ENCODE data around the gene ZBTB7C.

The ZBTB7C gene

DNA sequence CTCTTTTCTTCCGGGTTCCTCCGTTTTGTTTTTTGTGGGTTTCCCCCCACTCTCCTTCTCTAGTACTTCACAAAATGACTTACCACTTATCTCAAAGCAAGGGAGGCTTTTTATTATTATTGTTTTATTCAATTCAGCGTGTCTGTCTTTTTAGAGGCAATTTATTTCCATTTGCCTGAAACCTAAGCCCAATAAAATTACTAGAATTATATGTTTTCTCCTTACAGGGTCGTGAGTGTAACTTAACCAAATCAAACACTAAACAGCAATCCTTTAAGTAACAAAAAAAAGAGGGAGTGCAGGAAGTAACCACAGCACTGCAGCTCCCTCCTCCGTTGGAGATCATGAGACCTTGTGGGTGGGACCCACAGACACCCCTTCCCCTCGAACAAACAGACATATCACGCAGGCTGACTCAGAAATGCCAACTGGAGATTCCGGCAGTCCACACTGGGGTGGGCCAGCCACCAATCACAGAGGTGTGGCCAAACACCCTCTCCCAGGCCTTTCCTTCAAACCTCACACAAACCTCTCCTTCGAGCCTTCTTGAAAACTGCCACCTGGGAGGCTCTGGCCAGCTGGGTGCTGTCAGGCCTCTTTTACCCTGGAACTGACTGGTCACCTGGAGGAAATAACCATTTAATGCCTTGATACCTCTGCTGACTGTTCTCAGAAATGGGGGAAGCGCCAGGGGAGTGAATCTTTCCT is 271.7 kb downstream of the ZBTB7C start:
- no peak for DNase-seq (ENCODE audit: low read depth)

DNA sequence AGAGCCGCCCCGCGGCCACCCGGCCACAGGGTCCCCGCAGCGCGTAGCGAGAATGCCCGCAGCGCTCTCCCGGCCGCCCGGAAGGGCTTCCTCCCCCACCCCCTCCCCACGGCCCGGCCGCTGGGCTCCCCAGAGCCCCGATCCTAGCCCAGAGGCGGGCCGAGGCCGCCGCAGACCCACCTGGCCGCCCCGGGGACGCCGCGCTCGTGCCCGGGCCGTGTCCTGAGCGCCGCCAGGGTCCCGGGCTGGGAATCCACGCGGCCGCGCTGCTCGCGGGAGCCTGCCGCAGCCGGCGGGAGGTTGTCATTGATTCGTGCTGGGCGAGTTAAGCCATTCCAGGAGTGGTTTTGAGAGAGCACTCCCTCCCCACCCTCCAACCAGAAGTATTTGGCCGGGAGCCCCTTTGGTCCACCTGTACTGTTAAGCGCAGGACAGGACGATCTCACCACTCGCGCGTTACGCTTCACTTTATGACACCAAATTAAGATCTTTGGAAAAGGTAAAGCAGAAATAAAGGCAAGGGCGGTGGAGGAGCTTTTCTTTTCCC is 272.3 kb downstream of the ZBTB7C start:
- no peak for DNase-seq (ENCODE audit: low read depth)

DNA sequence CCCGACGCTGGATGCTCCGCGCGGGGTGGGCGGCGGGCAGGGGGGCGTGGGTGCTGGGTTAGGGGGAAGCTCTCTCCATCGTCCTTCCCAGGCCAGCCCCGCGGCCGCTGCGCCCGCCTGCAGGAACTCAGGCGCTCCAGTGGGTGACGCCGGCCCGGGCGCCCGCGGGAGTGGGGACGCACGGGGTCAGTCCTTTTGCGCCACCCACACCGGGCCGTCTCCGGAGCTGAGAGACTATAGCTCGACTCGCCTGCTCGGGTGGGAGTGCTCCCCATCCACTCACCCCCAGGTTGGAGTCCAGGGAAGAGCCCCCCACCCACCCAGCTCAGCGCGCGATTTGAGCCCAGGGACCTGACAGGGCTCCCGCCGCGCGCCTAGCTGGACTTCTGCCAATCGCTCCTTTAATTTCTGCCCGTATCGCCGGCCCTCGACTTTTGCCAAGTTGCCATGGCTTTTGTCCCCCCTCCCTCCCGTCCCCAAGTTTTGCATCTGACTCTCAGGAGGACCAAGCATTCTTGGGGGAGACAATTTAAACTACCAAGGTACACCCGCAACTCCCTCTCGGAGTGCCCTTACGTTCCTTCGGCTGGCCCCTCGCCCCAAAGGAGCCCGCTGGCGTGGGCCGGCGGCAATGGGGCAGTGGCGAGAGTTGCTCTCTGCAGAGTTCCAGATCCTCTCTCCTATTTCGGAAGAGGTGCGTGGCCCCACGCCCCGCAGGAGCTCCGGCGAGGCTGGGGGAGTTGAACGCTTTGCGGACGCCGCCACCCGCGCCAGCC is 272.9 kb downstream of the ZBTB7C start:
- DNase-seq (ENCODE audit: low read depth) = no peak

DNA sequence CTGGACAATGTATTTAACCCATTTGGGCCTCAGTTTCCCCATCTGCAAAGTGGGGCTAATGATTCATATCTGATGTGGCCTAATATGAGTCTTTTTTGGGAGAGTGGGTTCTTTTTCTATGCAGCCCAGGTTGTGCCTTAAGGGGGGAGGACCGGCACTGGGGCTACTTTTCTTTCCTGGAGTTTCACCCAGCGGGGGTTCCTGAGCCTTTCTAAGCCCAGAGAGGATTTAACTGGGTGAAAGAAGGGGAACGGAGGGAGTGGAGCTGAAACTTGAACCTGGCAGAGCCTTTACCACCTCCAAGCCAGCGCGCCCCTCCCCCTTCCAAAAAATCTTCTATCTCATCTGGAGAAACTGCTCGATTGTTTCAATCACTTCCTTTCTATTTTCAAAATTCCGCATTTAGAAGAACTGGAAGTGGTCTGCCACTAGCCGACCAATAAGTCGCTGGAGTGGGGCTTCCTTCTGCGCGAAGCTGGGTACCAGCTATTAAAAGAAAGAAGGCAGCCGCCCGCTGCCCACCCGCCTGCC is 273.7 kb downstream of the ZBTB7C start:
- DNase-seq (ENCODE audit: low read depth) = no peak

DNA sequence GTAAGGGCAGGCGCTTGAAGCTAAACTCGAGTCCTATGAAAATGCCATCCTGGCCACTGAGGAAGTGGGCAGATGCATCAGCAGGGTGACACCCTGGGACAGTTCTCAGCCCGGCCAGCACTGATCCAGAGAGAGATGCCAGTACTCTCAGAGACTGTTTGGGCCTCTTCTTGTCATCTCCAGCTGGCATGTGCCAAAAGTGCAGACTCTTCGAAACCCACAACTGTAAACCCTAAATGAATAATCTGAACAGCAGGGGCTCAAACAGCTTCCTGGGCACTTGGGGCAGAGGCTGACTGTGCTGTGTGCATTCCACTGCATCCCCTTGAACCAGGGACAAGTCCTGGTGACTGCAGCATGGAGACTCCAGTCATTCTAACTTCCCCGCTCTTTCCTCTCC is 274.6 kb downstream of the ZBTB7C start:
- DNase-seq (ENCODE audit: low read depth) = no peak

DNA sequence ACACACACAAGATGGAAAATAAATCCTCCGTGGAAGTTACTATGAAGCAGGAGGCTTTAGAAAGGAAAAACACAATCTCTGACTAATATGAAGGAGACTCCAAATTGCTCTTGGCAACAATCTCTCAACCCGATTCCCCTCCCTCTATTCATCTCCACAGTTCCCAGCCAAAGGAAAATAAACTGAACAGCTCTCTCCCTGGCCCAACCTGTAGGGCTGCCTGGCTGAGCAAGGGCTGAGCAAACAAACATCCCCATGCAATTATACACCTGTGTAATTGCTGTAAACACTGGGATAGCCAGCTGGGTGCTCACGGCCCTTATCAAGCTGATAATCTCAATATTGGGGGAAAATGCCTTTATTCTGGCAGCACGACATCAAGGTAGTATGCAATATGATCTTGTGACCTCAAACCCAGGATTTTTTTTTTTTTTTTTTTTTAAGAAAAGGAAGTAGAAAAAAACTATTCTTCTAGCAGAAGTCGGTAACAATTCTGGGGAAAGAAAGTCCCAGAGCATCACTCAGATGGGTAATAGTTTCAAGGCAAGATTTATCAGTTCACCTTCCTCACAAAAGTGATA is 275.4 kb downstream of the ZBTB7C start:
- DNase-seq (ENCODE audit: low read depth) = no peak

DNA sequence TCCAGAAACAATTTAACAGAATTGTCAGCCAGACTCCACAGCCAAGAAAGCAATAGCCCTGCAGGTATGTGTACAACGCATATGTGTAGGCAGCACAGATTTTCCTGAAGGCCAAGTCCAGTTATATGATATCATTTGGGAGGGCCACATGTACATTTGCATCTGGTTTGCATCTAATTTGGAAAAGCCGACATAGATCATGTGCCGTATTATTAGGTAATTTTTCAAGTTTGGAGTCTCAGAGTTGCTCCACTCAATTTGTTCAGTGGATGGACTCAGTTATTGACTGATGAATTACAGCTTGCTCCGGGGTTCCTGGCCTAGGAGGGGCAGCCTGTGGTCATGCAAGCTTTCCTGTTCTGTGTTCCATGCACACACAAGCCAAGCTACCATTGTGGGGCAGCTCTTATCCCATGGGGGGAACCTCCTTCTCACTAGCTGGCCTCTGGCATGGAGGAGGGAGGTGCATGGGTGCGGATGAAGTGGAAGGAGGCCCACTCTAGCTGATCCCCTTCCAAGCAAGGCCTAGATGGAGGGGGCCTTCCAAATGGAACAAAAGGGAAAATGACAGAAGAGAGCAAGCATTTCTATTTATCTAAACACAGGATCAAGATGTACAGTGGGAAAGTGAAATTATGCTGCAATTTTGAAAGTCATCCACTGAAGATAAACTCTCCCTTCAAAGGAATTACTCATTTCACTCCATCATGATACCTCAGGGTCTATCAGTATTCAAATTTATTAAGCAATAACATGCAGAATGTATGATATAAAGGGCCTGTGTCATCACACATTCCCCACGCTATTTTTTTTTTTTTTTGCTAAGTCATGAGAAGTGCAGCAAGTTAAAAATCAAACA is 276.2 kb downstream of the ZBTB7C start:
- no peak for DNase-seq (ENCODE audit: low read depth)

DNA sequence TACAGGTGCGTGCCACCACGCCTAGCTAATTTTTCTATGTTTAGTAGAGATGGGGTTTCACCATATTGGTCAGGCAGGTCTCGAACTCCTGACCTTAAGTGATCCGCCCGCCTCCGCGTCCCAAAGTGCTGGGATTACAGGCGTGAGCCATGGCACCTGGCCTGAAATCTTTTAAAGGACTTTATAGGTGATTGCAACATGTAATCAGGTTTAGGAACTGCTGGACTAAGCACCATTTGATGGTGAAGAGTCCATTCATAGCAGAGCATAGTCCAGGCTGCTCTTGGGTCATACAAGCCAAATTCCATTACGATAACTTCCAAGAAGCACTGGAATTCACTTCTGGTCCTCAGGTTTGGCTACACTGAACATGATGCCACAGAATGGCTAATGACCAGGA is 278.1 kb downstream of the ZBTB7C start:
- no peak for DNase-seq (ENCODE audit: low read depth)

DNA sequence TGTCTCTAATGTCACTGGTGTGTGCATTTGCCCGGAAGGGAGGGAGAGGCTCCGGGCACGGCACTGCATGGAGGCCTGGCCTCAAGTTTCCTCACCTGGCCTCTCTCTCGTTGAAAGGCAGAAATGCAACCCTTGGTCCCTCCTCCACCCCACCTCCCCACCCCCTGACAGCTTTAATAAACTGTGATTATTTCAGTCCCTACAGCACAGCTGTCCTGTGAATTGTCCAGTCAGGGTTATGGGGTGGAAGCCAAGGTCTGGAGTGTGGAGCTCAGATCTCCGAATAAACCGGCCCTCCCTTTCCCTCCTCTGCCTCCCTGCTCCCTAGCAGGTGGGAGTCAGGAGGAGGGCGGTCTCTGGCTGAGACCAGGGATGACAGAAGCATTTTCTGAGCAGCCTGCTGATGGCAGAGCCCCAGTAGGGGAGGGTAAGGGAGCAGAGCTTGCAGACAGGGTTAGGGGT is 279.5 kb downstream of the ZBTB7C start:
- DNase-seq (ENCODE audit: low read depth) = no peak

DNA sequence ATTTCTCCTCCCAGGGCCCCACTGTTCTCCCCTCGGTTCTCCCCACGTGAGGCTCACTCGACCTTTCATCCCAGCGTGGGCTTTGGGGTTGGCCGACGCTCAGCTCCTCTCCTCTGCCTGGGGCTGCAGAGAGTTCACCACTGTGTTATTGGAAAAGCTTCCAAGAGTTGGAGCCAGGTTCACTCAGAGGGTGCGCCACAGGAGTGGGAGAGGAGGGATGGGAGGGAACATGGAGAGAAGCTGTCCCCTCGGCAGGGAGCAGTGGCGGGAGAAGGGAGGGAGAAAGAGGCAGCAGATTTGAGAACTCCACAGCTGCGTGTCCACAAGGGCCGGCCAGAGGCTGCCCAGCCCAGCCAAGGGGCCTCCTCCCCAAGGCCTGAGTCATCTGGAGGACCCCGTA is 281.6 kb downstream of the ZBTB7C start:
- DNase-seq (ENCODE audit: low read depth) = no peak

DNA sequence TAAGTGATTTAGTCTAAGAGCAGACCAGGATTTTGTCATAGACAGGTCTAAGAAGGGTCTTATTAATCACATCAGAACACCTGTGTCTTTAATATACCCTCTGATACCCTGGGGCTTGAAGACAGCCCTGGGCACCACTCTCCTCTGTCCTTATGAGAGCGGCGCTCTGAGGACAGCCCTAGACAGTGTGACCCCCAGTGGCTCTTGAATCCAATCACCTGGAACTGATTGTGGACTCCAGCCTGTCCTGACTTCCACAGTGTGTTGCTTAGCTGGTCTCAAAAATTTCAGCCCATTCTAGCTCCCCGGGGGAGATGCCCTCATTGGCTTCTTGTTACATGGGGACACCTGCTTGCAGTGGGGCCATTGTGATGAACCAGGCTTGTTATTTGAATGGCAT is 282.9 kb downstream of the ZBTB7C start:
- DNase-seq (ENCODE audit: low read depth) = no peak

DNA sequence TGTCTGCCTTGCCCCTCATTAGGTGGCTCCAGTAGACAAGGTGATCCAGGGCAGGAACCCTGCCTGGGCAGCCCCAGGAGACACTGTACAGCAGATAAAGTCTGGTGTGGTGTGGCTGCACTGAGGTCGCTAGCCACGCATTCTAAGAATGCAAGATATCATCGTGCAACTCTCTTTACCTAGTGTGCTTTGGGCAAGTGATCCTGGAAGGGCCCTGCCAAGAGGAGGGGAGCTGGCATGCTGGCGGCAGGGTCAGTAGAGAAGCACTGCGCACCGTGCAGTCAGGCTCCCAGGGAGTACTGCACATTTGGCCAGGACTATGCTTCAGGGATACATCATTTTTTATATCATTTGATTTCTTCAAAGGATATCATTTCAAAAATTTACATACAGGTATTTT is 283.5 kb downstream of the ZBTB7C start:
- no peak for DNase-seq (ENCODE audit: low read depth)

DNA sequence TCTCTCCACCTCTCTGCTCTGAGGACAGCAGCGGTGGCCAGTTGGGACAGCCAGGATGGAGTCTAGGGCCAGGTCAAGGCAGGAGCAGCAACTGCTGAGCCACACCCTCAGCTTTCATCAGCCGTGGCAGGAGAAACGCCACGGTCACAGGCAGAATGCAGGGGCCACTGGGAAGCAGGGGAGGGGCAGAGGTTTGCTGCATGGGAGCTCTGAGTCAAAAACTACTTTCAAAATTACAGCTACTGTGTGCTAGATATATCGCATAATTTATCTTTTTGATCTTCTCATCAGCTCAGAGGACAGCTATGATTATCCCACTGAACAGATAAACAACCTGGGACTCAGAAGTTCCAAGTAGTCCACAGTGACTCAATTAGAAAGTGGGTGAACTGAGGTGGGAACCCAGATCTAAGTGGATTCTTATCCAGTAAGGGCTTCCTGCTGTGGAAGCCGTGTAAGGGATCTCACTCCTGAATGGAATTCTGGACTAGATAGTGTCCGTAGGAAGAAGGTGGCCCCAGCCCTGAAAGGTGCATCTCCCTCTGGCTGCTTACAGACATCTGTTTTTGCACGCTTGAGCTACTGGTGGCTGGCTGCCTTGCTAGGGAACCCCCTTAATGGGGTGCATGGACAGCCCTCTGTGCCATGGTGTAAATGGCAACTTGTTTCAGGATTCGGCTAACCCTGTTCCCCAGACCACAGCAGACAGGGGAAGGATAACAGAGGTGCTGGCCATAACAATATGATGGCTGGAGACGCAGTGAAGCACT is 284.1 kb downstream of the ZBTB7C start:
- DNase-seq (ENCODE audit: low read depth) = no peak

DNA sequence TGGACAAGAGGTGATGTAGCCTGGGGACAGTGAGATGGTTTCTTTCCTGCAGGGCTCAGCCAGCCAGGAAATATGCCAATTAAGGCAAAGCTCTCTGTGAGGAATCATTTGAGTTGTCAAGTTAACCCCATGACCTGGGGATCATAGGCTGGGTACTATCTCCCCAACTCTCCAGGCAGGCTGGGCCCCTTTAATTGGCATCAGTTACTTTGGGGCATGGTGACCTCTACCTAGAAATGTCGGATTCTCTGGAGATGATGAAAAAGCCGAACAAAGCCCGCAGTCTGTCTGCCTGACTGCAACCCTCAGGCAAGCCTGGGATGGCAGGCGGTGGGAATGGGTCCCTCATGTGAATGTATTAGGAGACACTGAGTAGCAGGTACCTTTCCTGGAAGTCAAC is 285.2 kb downstream of the ZBTB7C start:
- DNase-seq (ENCODE audit: low read depth) = no peak

DNA sequence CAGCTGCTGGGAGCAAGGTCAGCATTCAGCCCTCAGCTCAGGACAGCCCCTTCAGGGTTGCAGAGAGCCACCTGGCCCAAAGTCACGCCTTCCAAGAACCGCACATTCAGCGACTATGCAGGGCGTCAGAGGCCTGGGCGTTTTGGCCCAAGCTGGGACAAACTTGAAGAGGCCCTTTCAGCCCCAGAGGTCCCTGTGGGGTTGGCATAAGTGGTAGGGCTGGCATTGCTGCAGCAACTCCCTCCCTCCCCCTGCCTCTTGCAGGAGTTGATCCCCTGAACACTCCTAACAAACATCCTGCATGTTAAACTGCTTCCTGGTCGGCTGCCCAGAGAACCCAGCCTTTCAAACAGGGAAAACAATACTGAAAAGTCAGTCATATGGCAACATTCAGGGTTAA is 285.9 kb downstream of the ZBTB7C start:
- DNase-seq (ENCODE audit: low read depth) = no peak

DNA sequence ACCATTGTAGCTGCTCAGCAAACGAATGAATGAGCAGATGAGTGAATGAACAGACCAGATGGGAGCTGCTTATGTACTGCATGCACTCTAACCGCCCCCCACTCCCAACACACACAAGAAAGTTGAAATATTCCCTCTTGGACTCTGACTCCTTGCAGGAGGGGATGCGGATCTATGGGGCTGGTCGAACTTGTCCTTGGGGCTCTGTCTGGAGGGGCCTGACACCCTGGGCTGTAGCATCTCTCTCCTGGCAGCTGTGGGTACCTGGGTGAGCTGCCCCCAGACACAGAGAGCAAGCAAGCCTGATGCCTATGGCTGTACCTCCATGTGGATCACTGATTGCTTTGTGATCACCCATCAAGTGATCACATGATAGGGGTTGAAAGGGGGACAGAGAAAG is 286.4 kb downstream of the ZBTB7C start:
- DNase-seq (ENCODE audit: low read depth) = no peak

DNA sequence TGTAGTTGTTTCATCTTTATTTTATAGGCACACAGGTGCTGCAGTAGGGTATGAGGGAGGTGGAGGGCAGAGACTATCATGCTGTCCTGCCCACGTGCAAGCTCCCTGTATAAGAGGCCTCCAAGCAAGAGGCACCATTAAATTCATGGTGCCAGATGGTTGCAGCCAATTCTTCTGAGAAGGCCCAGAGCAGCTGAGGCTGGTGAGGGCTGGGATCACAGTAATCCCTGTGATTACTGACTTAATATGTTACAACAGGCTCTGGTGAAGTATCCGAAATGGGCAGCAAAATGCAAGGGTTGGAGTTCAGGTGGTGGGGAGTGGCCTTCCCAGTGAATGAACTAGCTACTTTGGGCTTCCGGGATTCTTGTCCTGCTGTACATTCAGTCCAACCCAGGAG is 286.8 kb downstream of the ZBTB7C start:
- no peak for DNase-seq (ENCODE audit: low read depth)

DNA sequence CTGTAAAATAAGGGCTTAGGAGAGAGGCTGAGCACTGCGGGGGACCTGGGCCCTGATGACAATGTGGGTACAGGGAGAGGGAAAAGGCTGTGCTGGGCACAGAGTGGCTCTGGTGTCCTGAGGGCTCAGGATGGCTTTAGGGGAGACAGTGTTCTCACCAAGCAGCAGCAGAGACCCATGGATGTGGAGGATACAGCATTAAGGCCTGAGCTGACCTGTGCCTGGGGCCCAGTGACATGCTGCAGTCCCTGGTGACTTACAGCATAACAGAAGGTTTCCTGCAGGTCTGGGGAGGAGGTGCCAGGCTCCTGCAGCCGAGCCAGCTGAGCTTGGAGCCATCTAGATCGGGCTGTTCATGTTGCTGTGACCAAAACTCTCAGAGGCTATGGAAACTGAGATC is 287.4 kb downstream of the ZBTB7C start:
- DNase-seq (ENCODE audit: low read depth) = no peak

DNA sequence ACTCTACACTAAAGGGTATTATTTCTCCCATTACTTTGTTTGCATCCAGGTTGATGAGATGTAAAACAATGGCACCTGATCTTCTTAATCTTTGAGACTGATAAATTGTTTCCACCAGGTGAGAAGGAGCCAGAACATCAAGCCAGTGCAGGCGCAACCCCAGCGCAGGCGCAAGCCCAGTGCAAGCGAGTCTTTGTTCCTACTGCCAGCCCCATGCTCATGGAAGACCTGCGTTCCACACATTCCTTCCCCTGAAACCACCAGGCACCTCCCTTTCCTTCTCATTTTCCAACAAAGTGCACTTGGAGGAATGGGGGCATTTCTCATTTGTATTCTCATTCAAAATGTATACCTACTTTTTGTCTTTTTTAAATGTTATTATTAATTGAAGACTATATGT is 290.0 kb downstream of the ZBTB7C start:
- no peak for DNase-seq (ENCODE audit: low read depth)

DNA sequence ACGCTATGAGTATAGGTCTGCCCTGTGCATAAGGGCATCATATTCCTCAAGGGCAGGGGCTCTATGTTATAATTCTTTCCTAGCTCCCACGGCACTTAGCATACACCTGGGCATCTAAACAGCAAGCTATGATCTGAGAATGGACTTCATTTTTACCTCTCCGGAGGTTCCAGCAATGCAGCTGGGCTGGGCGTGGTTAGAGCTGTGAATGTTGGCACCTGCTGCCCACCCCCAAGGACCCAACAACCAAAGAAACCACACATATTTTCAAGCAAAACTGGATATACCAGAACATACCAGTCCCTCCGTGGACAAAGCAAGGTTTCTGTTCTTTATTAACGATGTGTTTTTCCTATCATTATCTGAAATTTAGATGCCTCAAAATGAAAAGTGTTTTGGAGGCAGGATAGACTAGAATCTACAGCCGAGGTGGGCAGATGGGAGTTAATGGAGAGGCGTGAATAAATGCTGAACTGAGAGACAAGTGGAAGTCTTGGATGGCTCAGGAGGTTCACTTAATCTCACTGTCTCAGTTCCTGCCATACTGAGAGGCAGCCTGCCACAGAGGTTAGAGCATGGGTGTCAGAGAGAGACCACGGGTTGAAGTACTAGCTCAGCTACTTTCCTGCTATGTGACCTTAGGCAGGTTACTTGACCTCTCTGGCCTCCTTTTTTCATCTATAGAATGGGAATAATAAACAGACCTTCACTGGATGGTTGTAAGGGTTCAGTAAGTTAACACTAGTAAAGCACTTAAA is 292.1 kb downstream of the ZBTB7C start:
- DNase-seq (ENCODE audit: low read depth) = no peak
